GM12874 (cell line): ENCODE results near the gene GON4L.

ENCODE experiments used
- TF ChIP-seq, protein P1 (sequence below): IDR thresholded peaks from 2 replicates; pipeline ENCODE4 v1.5.1; 2011; ENCODE audit warnings: low read depth, mild to moderate bottlenecking, control low read depth, low read length, moderate library complexity; ENCODE audit not compliant: insufficient read depth

The GON4L gene

DNA sequence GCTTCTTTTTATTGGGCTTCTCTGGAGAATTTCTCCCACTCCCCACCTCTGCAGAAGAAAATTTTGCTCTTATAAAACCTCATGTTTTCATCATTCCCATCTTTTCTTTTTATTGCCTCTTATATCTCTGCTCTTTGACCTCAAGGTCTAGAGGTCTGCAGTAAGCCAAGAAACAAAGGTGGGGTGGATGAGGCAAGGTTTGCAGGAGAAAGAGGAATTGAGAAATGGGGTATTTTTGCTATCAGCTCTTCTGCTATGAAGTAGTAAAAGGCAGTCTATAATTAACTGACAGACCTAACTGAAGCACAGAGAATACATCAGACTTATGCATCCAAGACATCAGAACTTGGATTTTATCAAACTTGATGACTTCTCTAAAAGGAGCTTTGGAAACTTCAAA is 25.2 kb upstream of the GON4L start:
- TF ChIP-seq, protein P1, sequence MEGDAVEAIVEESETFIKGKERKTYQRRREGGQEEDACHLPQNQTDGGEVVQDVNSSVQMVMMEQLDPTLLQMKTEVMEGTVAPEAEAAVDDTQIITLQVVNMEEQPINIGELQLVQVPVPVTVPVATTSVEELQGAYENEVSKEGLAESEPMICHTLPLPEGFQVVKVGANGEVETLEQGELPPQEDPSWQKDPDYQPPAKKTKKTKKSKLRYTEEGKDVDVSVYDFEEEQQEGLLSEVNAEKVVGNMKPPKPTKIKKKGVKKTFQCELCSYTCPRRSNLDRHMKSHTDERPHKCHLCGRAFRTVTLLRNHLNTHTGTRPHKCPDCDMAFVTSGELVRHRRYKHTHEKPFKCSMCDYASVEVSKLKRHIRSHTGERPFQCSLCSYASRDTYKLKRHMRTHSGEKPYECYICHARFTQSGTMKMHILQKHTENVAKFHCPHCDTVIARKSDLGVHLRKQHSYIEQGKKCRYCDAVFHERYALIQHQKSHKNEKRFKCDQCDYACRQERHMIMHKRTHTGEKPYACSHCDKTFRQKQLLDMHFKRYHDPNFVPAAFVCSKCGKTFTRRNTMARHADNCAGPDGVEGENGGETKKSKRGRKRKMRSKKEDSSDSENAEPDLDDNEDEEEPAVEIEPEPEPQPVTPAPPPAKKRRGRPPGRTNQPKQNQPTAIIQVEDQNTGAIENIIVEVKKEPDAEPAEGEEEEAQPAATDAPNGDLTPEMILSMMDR: no peak

DNA sequence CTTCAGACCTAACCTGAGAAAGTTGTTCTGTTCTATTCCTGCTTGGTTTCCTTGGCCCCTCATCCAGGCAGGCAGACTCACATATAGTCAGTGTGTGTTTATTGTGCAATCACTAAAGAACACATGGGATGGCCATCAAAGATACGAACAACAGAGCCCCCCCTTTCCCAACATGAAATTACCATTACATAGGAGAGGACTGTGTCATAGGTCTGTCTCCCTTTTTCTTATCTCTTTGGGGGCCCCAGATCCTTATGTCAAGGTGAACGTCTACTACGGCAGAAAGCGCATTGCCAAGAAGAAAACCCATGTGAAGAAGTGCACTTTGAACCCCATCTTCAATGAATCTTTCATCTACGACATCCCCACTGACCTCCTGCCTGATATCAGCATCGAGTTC is 23.9 kb upstream of the GON4L start:
- TF ChIP-seq, protein P1: no peak

DNA sequence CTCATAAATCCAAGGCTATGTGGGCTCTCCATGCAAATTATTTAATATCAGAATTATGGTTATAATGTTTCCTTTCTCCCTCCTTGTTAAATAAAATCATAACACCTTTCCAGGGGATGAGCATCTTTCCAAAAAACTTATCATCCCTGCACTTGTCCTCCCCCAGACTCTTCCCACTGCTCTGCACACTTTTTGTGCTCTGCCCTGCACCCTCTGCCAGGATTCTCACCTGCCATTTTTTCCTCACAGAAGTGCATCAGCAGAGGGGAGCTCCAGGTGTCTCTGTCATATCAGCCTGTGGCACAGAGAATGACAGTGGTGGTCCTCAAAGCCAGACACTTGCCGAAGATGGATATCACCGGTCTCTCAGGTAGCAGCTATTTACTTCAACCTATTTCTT is 23.2 kb upstream of the GON4L start:
- TF ChIP-seq, protein P1: no peak

DNA sequence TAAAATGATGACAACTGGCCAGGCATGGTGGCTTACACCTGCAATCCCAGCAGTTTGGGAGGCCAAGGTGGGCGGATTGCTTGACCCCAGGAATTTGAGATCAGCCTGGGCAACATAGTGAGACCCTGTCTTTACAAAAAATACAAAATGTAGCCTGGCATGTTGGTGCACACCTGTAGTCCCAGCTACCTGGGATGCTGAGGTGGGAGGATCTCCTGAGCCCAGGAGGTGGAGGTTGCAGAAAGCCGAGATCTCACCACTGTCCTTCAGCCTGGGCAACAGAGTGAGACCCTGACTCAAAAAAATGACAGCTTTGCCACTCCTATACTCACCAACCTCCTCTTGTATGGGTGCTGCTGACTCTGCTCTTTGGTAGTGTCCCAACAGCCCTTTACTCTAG is 20.9 kb upstream of the GON4L start:
- TF ChIP-seq, protein P1: no peak

DNA sequence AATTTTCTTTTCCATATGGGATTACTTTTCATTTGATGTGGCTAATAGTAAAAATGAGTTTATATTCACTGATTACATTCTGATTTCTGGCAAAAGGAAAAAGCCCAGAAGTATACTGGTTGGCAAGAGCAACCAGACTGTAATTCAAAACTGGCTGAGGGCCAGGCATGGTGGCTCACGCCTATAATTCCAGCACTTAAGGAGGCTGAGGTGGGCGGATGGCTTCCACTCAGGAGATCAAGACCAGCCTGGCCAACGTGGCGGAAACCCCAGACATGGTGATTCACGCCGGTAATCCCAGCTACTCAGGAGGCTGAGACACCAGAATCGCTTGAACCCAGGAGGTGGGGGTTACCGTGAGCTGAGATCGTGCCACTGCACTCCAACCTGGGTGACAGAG is 16.8 kb upstream of the GON4L start:
- TF ChIP-seq, protein P1: no peak

DNA sequence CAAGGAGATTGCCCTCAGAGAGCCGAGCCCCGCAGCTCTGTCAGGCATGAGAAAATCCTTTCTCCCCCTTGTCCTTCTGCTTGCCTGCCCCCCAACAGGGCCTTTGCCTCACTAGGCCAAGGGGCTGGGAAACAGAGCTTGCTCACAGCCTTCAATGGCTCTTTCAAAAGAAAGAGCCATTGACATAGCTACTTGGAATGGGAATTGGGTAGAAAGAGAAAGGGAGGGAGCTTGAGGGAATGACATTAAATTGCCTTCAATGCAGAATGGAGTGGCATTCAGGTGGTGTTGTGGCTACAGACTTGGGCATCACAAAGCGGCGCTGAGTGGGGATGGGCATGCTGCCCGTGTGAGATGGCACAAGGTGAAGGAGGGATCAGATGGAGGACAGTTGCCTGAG is 15.5 kb upstream of the GON4L start:
- TF ChIP-seq, protein P1: no peak

DNA sequence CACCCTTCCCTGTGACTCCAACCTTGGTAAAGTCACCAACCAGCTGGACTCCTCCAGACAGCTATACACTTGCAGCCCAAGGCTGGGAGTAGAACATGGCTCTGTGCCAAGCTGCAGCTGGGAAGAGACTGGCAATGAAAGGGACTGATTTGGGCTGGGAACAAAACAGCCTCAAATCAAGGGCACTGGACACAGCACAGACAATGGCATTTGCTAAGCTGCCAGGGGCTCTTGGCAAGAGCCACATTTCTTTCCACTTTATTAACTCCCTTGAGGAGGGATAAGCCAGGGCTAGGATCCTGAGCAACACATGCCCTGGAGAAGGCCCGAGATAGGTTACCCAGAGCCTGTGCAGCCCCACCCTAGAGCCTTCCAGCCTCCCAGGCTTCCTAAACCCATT is 14.4 kb upstream of the GON4L start:
- TF ChIP-seq, protein P1: no peak

DNA sequence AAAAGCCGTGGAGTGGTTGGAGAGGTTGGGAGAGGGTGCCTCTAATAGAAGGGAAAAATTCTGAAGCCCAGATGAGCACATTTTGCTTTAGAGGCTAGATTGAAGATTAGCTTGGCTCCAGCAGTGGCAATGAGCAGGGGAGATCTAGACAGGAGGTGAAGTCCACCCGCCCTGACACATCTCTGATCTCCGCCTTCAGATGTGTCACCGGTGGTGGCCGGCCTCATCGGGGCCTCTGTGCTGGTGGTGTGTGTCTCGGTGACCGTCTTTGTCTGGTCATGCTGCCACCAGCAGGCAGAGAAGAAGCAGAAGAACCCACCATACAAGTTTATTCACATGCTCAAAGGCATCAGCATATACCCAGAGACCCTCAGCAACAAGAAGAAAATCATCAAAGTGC is 10.8 kb upstream of the GON4L start:
- TF ChIP-seq, protein P1: no peak
